Heart left ventricle (tissue), 16 donors: Measurements from ENCODE around the gene TPX2. TPM values are rescaled to one million over a fixed set of nuclear protein-coding genes. Genes with fewer than 3 reads are reported as not detected.

Experiments
- ATAC-seq, 4 donors: fragments of 200-7000 bp; cut with Tn5 transposase; one replicate each; pipeline ENCODE4 v1.9.1; 2020 to 2022; ENCODE audit warnings: moderate library complexity in 4 of 4, mild to moderate bottlenecking in 3 of 4, moderate number of reproducible peaks in 1 of 4
- DNase-seq, 5 donors: peaks; one replicate each; pipeline ENCODE4 v3.0.0-alpha.2; 2020
- H3K27ac ChIP-seq, 12 donors: fragments of 200-600 bp; sonication (generic) in 4 of 12; one replicate each; pipeline versions ENCODE4 v1.5.0 to v1.8.0; 2016 to 2022; ENCODE audit warnings: mild to moderate bottlenecking in 2 of 12
- H3K27me3 ChIP-seq, 9 donors: fragments of 200-600 bp; sonication (generic) in 2 of 9; one replicate each; pipeline versions ENCODE4 v1.5.1 to v1.8.0; 2016 to 2022; ENCODE audit warnings: mild to moderate bottlenecking in 3 of 9
- H3K36me3 ChIP-seq, 9 donors: fragments of 200-600 bp; sonication (generic) in 2 of 9; one replicate each; pipeline versions ENCODE4 v1.5.0 to v1.8.0; 2018 to 2022; ENCODE audit warnings: mild to moderate bottlenecking in 2 of 9
- H3K4me1 ChIP-seq, 12 donors: fragments of 200-600 bp; sonication (generic) in 4 of 12; one replicate each; pipeline versions ENCODE4 v1.5.0 to v1.8.0; 2016 to 2022; ENCODE audit warnings: mild to moderate bottlenecking in 3 of 12
- H3K4me3 ChIP-seq, 12 donors: fragments of 200-600 bp; sonication (generic) in 4 of 12; one replicate each; pipeline versions ENCODE4 v1.5.0 to v1.8.0; 2017 to 2022; ENCODE audit warnings: mild to moderate bottlenecking in 9 of 12, moderate library complexity in 4 of 12
- H3K9me3 ChIP-seq, 12 donors: fragments of 200-600 bp; sonication (generic) in 4 of 12; one replicate each; pipeline versions ENCODE4 v1.5.0 to v1.8.0; 2016 to 2022; ENCODE audit warnings: mild to moderate bottlenecking in 1 of 12
- POLR2A ChIP-seq, 2 donors: fragments of 450-650 bp; IDR thresholded peaks; one replicate each; pipeline ENCODE4 v1.6.1; 2017; ENCODE audit warnings: antibody characterized with exemption in 2 of 2, mild to moderate bottlenecking in 2 of 2, moderate library complexity in 2 of 2
- WGBS, 4 donors: extraction: QIAGEN DNeasy Blood & Tissue Kit in 2 of 4; methylation state at CpG; one replicate each; pipeline versions ENCODE4 v1.1.5 to v1.1.7; 2013 to 2018; 5-methylcytosine and 5-hydroxymethylcytosine counted together
- intact Hi-C, 10 donors: fragments of 100-400 bp; cut with DNase I; formaldehyde crosslinking; loops; one replicate each; pipeline versions ENCODE4 v1.11.1 to v1.14.2; 2022
- polyA plus RNA-seq, 2 donors: library from polyadenylated mRNA; stranded (reverse); fragments of 200-250 nt; gene quantifications; one replicate each; pipeline ENCODE4 v1.2.3, GENCODE V29; 2013
- total RNA-seq, 9 donors: library from RNA; depleted of rRNA in 2 of 9; stranded (reverse); fragments of >200 nt in 2 of 9; fragmentation: NEBNext Ultra II Directional in 3 of 9; extraction: Animal tissue kit (Norgen Biotek cat#: 25700) in 3 of 9; gene quantifications; one replicate each; pipeline versions ENCODE4 v1.1.0 to v1.2.4, GENCODE V29; 2016 to 2023
- TF ChIP-seq, protein P1 (sequence below), 12 donors: fragments of 200-600 bp; sonication (generic) in 4 of 12; IDR thresholded peaks; one replicate each; pipeline versions ENCODE4 v1.5.0 to v1.8.0; 2018 to 2022; ENCODE audit warnings: antibody characterized with exemption in 12 of 12, mild to moderate bottlenecking in 5 of 12
- donor health status: ischemic (EF 13 %, LVEDD 7.1; RV severe dilation, severe dysfunction).
- donor health status: healthy with polysubstance abuse.
- donor health status: DM: no; HTN: yes; CAD: no.
- donor health status: DM: no; HTN: no; CAD: no.
- donor health status: ischemic (EF 25% LVEDD 6.9; RV normal size, moderate dysfunction).
- donor health status: ischemic (EF 25% LVEDD 5.7; RV mildly dilated, moderate dysfunction).
- donor health status: healthy.
- donor health status: DM: yes; HTN: yes; CAD: no.
- donor health status: ischemic (EF 35%, LVEDD 5.7; RV mildly dilated, moderate dysfunction).
- donor health status: nonischemic (EF 11% LVEDD 7.7; RV severe dilation, severe dysfunction).
- donor health status: DM: yes; HTN: yes; CAD: no.
- donor health status: PGD.
- donor health status: ischemic (EF 29% LVEDD 5.4; RV normal size, mild dysfunction).
- donor health status: nonischemic (EF 23%, LVEDD 6.1; RV moderate dilation, normal function).

Gene TPX2
- total and polyA plus RNA-seq, 11 donors, result 0.04 to 15.2 (median 0.77) TPM

- H3K27ac ChIP-seq, result no peak overlapping the region
- intact Hi-C loops, result no loop called here
- H3K9me3 ChIP-seq, result no peaks in the 10 kb centered on the region
- H3K36me3 ChIP-seq, result peaks cover 0 to 11% (median 0%) of the 10 kb centered on the region in 9 donors
- 78 to 90% (median 82%) methylated on average over 2 of the region's 2 CpGs for WGBS, 4 donors
- ATAC-seq (no peak), DNase-seq (no peak)
- TF ChIP-seq, protein P1, sequence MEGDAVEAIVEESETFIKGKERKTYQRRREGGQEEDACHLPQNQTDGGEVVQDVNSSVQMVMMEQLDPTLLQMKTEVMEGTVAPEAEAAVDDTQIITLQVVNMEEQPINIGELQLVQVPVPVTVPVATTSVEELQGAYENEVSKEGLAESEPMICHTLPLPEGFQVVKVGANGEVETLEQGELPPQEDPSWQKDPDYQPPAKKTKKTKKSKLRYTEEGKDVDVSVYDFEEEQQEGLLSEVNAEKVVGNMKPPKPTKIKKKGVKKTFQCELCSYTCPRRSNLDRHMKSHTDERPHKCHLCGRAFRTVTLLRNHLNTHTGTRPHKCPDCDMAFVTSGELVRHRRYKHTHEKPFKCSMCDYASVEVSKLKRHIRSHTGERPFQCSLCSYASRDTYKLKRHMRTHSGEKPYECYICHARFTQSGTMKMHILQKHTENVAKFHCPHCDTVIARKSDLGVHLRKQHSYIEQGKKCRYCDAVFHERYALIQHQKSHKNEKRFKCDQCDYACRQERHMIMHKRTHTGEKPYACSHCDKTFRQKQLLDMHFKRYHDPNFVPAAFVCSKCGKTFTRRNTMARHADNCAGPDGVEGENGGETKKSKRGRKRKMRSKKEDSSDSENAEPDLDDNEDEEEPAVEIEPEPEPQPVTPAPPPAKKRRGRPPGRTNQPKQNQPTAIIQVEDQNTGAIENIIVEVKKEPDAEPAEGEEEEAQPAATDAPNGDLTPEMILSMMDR (IDR thresholded peaks at IDR 0.05), result no peak
- no peak for TF ChIP-seq POLR2A (IDR thresholded peaks at IDR 0.05)
- no peak overlapping the region for H3K4me3 ChIP-seq
- H3K4me1 ChIP-seq, result no peaks in the 10 kb centered on the region
- H3K27me3 ChIP-seq, result no peaks in the 10 kb centered on the region
Measured at GRCh38 chr20:31759836-31760518, 20.9 kb downstream of the TPX2 start.

- H3K27me3 ChIP-seq, result no peaks in the 10 kb centered on the region
- no peaks in the 10 kb centered on the region for H3K4me1 ChIP-seq
- DNase-seq (no peak), ATAC-seq (no peak)
- peaks cover 0 to 11% (median 0%) of the 10 kb centered on the region in 9 donors for H3K36me3 ChIP-seq
- H3K4me3 ChIP-seq, result no peak overlapping the region
- H3K9me3 ChIP-seq, result no peaks in the 10 kb centered on the region
- no peak overlapping the region for H3K27ac ChIP-seq
- WGBS, 4 donors, result 95 to 96% (median 96%) methylated on average over 6 of the region's 6 CpGs
- intact Hi-C loops, result no loop called here
- no peak for TF ChIP-seq POLR2A (IDR thresholded peaks at IDR 0.05)
- TF ChIP-seq, protein P1 (IDR thresholded peaks at IDR 0.05), result no peak
Measured at GRCh38 chr20:31760519-31761240, 21.6 kb downstream of the TPX2 start.

DNA sequence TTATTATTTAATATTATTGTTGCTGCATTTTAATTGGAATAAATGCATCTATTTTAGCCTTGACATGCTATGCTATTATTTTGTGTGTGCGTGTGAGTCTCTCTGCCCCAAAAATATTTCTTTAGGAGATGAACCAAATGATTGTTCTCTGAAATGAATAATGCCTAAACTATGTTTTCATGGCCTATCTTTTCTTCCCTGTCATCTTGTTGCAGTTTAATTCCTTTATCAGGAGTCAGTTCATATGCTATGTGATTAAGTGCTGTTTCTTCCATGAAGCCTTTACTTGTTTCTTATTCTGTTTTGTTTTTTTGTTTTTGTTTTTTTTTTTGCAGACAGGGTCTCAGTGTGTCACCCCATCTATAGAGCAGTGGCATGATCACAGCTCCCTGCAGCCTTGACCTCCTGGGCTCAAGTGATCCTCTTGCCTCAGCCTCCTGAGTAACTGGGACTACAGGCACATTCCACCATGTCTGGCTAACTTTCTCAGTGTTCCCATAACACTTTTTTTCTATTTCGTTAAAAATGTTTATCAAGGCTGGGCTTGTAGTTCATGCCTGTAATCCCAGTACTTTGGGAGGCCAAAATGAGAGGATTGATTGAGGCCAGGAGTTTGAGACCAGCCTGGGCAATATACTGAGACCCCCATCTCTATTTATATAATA, 25.7 kb downstream of the TPX2 start:
- DNase-seq (no peak), ATAC-seq (no peak)
- TF ChIP-seq, protein P1 (IDR thresholded peaks at IDR 0.05), result no peak
- no peak for TF ChIP-seq POLR2A (IDR thresholded peaks at IDR 0.05)
- Histone ChIP-seq H3K27me3 (no peaks in the 10 kb centered on the region), H3K9me3 (no peaks in the 10 kb centered on the region), H3K4me1 (no peaks in the 10 kb centered on the region), H3K36me3 (peaks cover 0 to 9% (median 0%) of the 10 kb centered on the region in 9 donors), H3K4me3 (no peak overlapping the region), H3K27ac (no peak overlapping the region)
- 76 to 88% (median 84%) methylated on average over 2 of the region's 2 CpGs for WGBS, 4 donors
- intact Hi-C loops, result no loop called here

DNA sequence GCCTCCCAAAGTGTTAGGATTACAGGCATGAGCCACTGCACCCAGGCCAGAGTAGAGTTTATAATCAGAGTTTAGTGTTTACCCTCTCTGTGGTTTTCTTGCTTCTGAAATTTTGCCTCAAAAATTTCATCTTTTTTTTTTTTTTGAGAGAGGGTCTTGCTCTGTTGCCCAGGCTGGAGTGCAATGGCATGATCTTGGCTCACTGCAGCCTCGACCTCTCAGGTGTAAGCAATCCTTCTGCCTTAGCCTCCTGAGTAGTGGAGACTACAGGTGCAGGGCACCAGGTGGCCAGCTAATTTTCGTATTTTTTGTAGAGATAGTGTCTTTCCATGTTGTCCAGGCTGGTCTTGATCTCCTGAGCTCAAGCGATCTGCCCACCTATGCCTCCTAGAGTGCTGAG, 28.7 kb downstream of the TPX2 start:
- Histone ChIP-seq H3K36me3 (peaks cover 0 to 19% (median 0%) of the 10 kb centered on the region in 9 donors), H3K4me3 (no peak overlapping the region), H3K9me3 (no peaks in the 10 kb centered on the region), H3K27ac (no peak overlapping the region), H3K4me1 (no peaks in the 10 kb centered on the region), H3K27me3 (no peaks in the 10 kb centered on the region)
- DNase-seq, result no peak
- no peak for ATAC-seq
- WGBS, 4 donors, result 98 to 99% (median 98%) methylated on average over 3 of the region's 3 CpGs
- no peak for TF ChIP-seq POLR2A (IDR thresholded peaks at IDR 0.05)
- TF ChIP-seq, protein P1 (IDR thresholded peaks at IDR 0.05), result no peak
- intact Hi-C loops, result no loop called here
